8988T (cell line): ENCODE data around the gene RPRML.

Source experiments
- DNase-seq: peaks from one replicate; pipeline ENCODE4 v3.0.0; 2011

Gene RPRML

DNA sequence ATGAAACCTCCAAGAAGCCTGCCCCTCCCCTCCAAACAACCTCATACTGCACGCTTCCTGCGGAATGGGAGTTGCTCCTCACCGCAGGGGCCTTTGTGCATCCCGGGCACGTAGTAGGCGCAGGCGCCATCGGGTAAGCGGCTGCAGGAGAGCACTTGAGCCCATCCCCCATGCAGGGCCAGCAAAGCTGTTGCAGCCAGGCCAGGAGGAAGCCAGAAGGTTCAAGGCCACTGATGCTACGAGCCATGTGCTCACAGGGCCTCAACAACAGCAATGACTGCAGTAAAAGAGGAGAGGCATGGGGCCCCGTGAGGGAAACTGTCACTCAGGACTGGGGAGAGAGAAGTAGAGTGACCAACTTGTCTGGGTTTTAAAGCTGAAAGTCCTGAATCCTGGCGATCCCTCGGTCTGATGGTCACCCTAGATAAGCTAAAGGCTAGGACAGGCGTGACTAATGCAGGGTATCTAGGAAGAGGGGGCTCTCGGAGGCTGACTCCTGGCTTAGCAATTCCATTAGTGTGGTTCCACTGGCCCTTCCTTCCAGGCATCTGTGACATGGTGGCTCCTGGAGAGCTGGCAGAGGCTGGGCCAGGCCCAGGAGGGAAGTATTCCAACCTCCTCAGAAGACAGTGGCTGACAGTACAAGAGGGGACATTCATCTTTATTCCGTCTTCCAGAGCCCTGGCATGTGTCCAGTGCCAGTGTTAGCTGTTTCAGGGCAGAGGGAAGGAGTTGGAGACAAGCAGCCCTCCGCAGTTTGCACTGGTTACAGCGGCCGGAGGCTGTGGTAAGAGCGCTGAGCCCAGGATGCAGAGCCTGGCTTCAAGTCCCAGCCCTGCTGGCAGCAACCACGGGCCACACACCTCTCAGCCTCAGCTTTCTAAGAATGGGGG lies 35.3 kb downstream of the RPRML start:
- DNase-seq = no peak

DNA sequence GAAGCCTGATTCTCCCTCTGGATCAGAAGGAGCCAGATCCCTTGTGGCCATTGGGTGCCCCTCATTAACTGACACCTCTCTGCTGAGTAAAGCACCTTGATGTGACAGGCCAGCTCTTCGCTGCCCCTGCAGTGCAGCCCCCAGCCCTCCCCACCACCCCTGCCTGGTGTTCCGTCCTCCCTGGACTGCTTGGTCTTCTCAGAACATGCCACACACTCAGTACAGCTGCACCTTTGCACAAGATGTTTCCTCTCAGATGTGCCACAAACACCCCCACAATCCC lies 35.9 kb downstream of the RPRML start:
- no peak for DNase-seq

DNA sequence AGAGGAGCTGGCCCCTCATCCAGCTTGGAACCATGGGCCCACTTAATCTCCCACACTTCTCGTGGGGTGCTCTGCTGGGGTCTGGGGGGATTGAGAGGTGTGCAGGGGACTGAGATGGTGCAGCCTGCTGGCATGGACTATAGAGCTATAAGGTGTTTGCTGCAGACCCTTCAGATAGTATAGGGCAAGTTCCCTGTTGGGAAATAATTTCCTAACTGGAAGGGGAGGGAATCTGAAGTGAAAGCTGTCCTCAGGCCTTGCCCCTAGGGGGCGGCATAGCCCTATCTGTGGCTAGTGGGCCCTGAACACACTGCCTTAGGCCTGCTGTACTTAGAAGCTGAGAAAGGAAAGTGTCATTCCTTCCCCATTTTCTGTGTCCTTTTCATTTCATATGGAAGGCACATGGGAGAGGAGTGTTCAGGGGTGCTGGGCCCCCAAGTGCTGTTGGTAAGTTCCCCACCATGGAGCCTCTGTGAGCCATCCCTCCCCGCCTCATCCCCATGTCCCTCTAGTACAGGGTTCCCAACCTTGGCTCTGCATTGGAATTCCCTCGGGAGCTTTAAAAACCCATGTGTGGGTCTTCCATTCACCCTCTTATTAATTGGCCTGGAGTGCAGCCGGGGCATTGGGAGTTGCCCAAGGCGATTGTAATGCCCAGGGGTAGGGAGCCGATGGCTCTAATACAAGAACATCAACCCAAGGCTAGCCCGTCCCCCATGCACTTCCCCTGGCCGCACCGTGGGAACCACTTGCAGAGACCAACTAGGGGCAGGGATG lies 36.4 kb downstream of the RPRML start:
- DNase-seq = peak; percentile 61

DNA sequence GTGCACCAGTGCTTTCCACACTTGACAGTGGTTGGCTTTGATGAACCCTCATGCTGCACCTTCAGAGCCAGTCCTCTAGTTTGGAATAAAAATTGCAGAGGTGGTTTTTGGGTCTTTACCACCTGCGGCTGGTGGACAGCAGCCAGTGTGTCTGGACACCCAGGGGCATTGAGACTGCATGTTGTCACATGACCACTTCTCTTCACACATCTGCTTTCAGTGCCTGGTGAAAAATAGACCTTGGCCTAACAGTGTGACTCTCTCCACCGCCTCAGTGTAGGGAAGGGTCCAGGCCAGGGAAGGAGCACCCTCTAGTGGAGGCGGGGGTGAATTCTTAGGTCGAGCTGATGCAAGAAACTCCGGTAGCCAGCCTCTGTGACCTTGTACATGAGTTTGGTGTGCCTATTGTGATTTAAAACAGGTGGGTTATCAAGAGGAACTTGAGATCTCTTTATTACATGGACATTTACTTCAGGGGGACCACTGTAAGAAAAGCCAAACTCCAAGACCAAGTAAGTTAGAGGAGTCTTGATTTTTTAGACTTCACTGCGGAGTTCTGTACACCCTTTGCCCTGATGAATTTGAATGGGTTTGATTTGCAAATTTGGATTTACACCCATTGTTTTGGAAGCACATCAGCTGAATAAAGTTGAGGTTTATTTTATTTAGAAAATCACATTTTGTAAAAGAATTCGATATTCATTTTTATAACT lies 38.2 kb downstream of the RPRML start:
- peak; percentile 55 for DNase-seq

DNA sequence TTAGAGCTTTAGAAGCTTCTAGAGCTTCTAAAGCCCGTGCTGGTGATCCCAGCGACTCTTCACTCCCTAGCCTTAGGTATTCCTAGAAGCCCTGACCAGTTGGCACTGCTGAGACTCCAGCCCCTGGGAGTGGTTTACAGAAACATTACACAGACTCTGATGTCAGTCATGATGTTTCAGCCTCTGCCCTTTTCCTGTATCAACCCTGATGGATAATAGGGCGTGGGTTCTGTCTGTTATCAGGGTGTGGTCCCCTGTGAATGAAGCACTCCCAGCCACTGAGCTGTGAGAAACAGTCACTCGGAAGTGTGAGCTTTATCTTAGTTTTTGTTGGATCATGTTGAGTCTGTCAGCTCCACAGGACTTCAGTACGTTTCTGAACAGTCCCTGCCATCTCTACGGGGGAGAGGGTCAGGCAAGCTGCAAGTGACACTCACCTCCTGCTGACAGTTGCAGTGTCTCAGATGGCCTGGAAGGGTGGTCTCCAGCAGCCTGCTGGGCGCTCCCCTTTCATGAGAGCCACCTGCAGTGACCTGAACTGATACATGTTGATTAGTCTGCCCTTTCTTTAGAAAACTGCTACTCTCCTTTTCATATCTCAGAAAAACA lies 43.3 kb downstream of the RPRML start:
- no peak for DNase-seq

DNA sequence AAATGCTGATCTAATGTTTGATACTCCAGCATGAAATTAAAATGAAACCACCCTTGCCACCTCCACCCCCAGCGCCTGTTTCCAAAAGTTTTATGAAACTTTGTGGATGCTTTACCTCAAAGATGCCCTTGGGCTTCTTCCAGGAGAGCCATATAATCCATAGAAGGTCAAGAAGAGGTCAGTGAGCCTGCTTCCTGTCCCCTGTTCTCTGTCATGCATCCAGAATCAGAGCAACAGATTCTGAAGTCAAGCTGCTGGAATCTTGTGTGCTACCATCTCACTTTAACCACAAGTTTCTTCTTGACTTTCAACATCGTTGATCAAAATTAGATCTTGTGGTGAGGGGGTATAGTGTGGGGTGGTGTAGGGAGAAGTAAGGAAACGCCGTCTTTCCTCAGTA lies 47.5 kb downstream of the RPRML start:
- DNase-seq = no peak

DNA sequence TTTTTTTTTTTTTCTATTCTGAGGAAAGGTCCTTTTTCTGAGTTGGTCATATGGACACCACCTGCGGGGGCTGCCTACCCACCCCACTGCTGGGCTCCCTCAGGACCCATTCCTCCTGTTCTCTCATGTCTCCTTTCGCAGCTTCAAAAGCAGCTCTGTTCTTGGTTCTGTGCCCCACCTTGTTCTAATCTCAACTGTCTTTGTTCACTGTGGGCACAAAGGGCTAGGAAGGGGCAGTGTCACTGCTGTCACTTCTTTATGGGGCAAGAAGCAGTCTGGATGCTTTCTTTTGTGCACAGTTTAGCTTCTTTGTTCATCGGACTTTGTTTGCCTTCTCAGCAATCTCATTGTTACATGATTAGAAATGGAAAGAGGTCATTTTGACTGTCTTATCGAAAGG lies 49.0 kb downstream of the RPRML start:
- no peak for DNase-seq

DNA sequence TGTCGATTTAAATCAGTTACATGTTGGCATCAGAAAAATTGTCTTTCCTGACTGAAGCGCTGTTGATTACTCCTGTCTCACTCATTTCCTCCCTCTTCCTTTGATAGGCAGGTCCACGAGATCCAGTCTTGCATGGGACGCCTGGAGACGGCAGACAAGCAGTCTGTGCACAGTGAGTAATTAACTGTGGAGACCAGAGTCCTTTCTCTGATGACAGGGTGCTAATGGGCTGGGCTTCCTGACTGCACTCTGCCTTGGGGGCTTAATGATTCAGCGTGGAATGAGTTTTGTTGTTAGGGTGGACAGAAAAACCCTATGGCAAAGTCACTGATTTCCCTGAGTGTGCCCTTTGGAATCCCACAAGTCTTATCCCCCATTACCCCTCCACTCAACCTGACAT lies 49.6 kb downstream of the RPRML start:
- no peak for DNase-seq

DNA sequence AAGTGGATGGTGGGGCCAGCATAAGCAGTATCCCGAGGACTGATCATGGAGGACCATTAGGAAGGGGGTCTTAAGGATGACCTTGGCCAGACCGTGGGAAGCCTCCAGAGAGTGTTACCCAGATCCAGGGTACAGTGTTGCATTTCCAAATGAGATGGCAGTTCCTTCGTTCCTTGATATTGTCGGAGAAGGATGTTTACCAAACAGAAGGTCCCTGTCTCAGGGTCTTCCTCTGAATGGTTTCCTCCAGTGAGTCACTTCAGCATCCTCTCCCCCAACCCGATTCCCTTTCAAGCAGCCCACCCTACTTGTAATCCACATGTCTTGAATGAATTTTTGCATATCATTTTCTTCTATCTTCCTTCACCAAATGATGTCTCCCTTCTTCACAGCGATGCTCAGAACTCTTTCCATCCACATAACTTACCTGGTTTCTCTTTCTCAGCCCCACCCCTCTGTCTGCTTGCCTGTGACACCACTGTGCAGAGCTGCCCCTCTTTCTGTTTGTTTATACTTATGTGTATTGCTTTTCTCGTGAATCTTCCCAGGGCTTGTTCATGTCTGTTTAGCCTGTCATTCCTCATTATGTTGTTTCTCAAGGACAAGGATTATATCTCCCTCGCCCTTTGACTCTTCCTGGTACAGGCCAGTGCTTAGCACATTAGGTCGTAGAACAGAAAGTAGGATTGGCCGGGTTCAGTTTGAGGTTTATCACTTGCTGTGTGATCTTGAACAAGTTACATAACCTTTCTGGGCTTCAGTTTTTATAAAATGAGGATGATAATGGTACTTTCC lies 50.4 kb downstream of the RPRML start:
- no peak for DNase-seq
